Ascending aorta (tissue), 2 donors: ENCODE measurements around the gene RAB14. TPM values are rescaled to one million over a fixed set of nuclear protein-coding genes. Genes with fewer than 3 reads are reported as not detected.

Experiments used
- DNase-seq, 2 donors: peaks; one replicate each; pipeline ENCODE4 v3.0.0-alpha.2; 2019; ENCODE audit warnings: low spot score in 2 of 2
- H3K27ac ChIP-seq, 2 donors: fragments of 200-600 bp; sonication (generic); one replicate each; pipeline ENCODE4 v1.5.1; 2016 to 2017; ENCODE audit warnings: mild to moderate bottlenecking in 1 of 2
- H3K27me3 ChIP-seq: fragments of 200-600 bp; sonication (generic); one replicate; pipeline ENCODE4 v1.5.1; 2017
- H3K36me3 ChIP-seq, 2 donors: fragments of 200-600 bp; sonication (generic); one replicate each; pipeline ENCODE4 v1.5.1; 2016
- H3K4me1 ChIP-seq, 2 donors: fragments of 200-600 bp; sonication (generic); one replicate each; pipeline ENCODE4 v1.5.1; 2016 to 2017; ENCODE audit warnings: mild to moderate bottlenecking in 1 of 2
- H3K4me3 ChIP-seq, 2 donors: fragments of 200-600 bp; sonication (generic); one replicate each; pipeline ENCODE4 v1.5.1; 2016 to 2017; ENCODE audit warnings: mild to moderate bottlenecking in 1 of 2
- H3K9me3 ChIP-seq, 2 donors: fragments of 200-600 bp; sonication (generic); one replicate each; pipeline ENCODE4 v1.5.1; 2016
- CTCF ChIP-seq, 3 experiments: fragments of 200-600 bp in 2 of 3; fragments of 450-650 bp in 1 of 3; sonication (generic) in 2 of 3; IDR thresholded peaks; one replicate each; pipeline ENCODE4 v1.5.1; 2016 to 2019; ENCODE audit warnings: antibody characterized with exemption in 3 of 3, mild to moderate bottlenecking in 1 of 3, moderate library complexity in 1 of 3
- intact Hi-C: fragments of 100-400 bp; cut with DNase I; formaldehyde crosslinking; loops from one replicate; pipeline ENCODE4 v1.15.1; 2023
- total RNA-seq: library from RNA; depleted of rRNA; stranded (reverse); fragments of >200 nt; gene quantifications from one replicate; pipeline ENCODE4 v1.1.0, GENCODE V29; 2016

Gene RAB14
- total RNA-seq, 1 donor from 2014 or later, result 18.2 TPM

- Histone ChIP-seq H3K36me3 (peaks cover 6 to 37% of the 10 kb centered on the region in 2 donors), H3K9me3 (no peaks in the 10 kb centered on the region), H3K4me3 (no peak overlapping the region), H3K4me1 (peaks cover 0 to 36% of the 10 kb centered on the region in 2 donors), H3K27me3 (no peaks in the 10 kb centered on the region), H3K27ac (no peak overlapping the region)
- no peak for TF ChIP-seq CTCF (IDR thresholded peaks at IDR 0.05)
- intact Hi-C loops, result no loop called here
- DNase-seq, result no peak
Observed at GRCh38 chr9:121185178-121185745, 16.4 kb downstream of the RAB14 start.

- intact Hi-C loops, result no loop called here
Observed at GRCh38 chr9:121184463-121184862, 17.2 kb downstream of the RAB14 start.

GRCh38 chr9:121183666-121184423 is 17.8 kb downstream of the RAB14 start:
- Histone ChIP-seq H3K4me1 (peaks cover 0 to 36% of the 10 kb centered on the region in 2 donors), H3K27me3 (no peaks in the 10 kb centered on the region), H3K36me3 (peaks cover 8 to 46% of the 10 kb centered on the region in 2 donors), H3K9me3 (no peaks in the 10 kb centered on the region), H3K27ac (no peak overlapping the region), H3K4me3 (no peak overlapping the region)
- no peak for TF ChIP-seq CTCF (IDR thresholded peaks at IDR 0.05)
- DNase-seq, result no peak
- intact Hi-C loops, result no loop called here

More at GRCh38 chr9:121184463-121184862, 17.2 kb downstream of the RAB14 start:
- no peaks in the 10 kb centered on the region for H3K9me3 ChIP-seq
- DNase-seq, result no peak
- peaks cover 0 to 36% of the 10 kb centered on the region in 2 donors for H3K4me1 ChIP-seq
- peaks cover 6 to 43% of the 10 kb centered on the region in 2 donors for H3K36me3 ChIP-seq
- H3K27me3 ChIP-seq, result no peaks in the 10 kb centered on the region
- H3K4me3 ChIP-seq, result no peak overlapping the region
- TF ChIP-seq CTCF (IDR thresholded peaks at IDR 0.05), result no peak
- no peak overlapping the region for H3K27ac ChIP-seq

GRCh38 chr9:121182989-121183388 is 18.7 kb downstream of the RAB14 start:
- H3K27me3 ChIP-seq, result no peaks in the 10 kb centered on the region
- TF ChIP-seq CTCF (IDR thresholded peaks at IDR 0.05), result no peak
- peaks cover 11 to 53% of the 10 kb centered on the region in 2 donors for H3K36me3 ChIP-seq
- H3K4me3 ChIP-seq, result no peak overlapping the region
- H3K4me1 ChIP-seq, result peaks cover 0 to 36% of the 10 kb centered on the region in 2 donors
- peak overlapping the region in 1 of 2 donors; percentile 34 for H3K27ac ChIP-seq
- intact Hi-C loops, result no loop called here
- DNase-seq, result no peak
- no peaks in the 10 kb centered on the region for H3K9me3 ChIP-seq

- Histone ChIP-seq H3K9me3 (no peaks in the 10 kb centered on the region), H3K27ac (peak overlapping the region in 1 of 2 donors; percentile 34), H3K36me3 (peaks cover 11 to 55% of the 10 kb centered on the region in 2 donors), H3K4me3 (no peak overlapping the region), H3K27me3 (no peaks in the 10 kb centered on the region), H3K4me1 (peaks cover 0 to 31% of the 10 kb centered on the region in 2 donors)
- no peak for DNase-seq
- TF ChIP-seq CTCF (IDR thresholded peaks at IDR 0.05), result no peak
- intact Hi-C loops, result no loop called here
Observed at GRCh38 chr9:121182101-121182836, 19.4 kb downstream of the RAB14 start.
